PC-9 (cell line): ENCODE data around the gene TUBA4A. TPM values are rescaled to one million over a fixed set of nuclear protein-coding genes. Genes with fewer than 3 reads are reported as not detected.

Experiments
- BruUV-seq: library from RNA; stranded (reverse); fragments of 400-500 nt; replicated peaks from 2 replicates; lab custom pipeline; 2021; lab: Mats Ljungman, UMichigan
- CTCF ChIA-PET: fragments of 300-600 bp; sonication (Branson Sonifier 250); formaldehyde crosslinking; loops from one replicate; lab custom pipeline; 2022; ENCODE audit warnings: antibody characterized with exemption; lab: Charles Lee
- POLR2A ChIA-PET: fragments of 300-600 bp; sonication (Branson Sonifier 250); formaldehyde crosslinking; loops from one replicate; lab custom pipeline; 2022; ENCODE audit warnings: antibody characterized with exemption; ENCODE audit not compliant: unreplicated experiment; lab: Charles Lee
- DNase-seq, 2 experiments: peaks; one replicate each; pipeline versions ENCODE4 v3.0.0 to v3.0.0-alpha.2; 2015 to 2022; ENCODE audit warnings: mixed read lengths in 1 of 2
- H2AFZ ChIP-seq: fragments of 200-600 bp; sonication (generic); 2 replicates; pipeline ENCODE4 v1.8.1; 2017; ENCODE audit warnings: antibody characterized with exemption
- H3F3A ChIP-seq: fragments of 200-600 bp; sonication (generic); 2 replicates; pipeline ENCODE4 v1.8.1; 2017; ENCODE audit warnings: antibody characterized with exemption, mild to moderate bottlenecking, low read depth; ENCODE audit not compliant: insufficient read depth
- H3K27ac ChIP-seq: fragments of 200-600 bp; sonication (generic); 2 replicates; pipeline ENCODE4 v1.6.1; 2016; ENCODE audit warnings: mixed run types
- H3K27me3 ChIP-seq: fragments of 200-600 bp; sonication (generic); 2 replicates; pipeline ENCODE4 v1.6.1; 2016; ENCODE audit warnings: low read depth, mixed run types; ENCODE audit not compliant: insufficient read depth
- H3K36me3 ChIP-seq: fragments of 200-600 bp; sonication (generic); 2 replicates; pipeline ENCODE4 v1.6.1; 2016; ENCODE audit warnings: low read depth, mixed run types
- H3K4me1 ChIP-seq: fragments of 200-600 bp; sonication (generic); replicated peaks from 2 replicates; pipeline ENCODE4 v1.6.1; 2016; ENCODE audit warnings: mixed run types; ENCODE audit not compliant: insufficient read depth
- H3K4me2 ChIP-seq: fragments of 200-600 bp; sonication (generic); 2 replicates; pipeline ENCODE4 v1.6.1; 2017; ENCODE audit warnings: mixed run types
- H3K4me3 ChIP-seq: fragments of 200-600 bp; sonication (generic); 2 replicates; pipeline ENCODE4 v1.6.1; 2016; ENCODE audit warnings: mixed run types
- H3K79me2 ChIP-seq: fragments of 200-600 bp; sonication (generic); 2 replicates; pipeline ENCODE4 v1.6.1; 2017; ENCODE audit warnings: low read depth, mixed run types
- H3K9me2 ChIP-seq: fragments of 200-600 bp; sonication (generic); 2 replicates; pipeline ENCODE4 v1.8.1; 2017; ENCODE audit warnings: mild to moderate bottlenecking; ENCODE audit not compliant: insufficient read depth
- H3K9me3 ChIP-seq: fragments of 200-600 bp; sonication (generic); 2 replicates; pipeline ENCODE4 v1.8.1; 2016; ENCODE audit warnings: low read depth; ENCODE audit not compliant: insufficient read depth
- H4K20me1 ChIP-seq: fragments of 200-600 bp; sonication (generic); 2 replicates; pipeline ENCODE4 v1.8.1; 2017; ENCODE audit not compliant: insufficient read depth
- EZH2 ChIP-seq: fragments of 200-600 bp; sonication (generic); IDR thresholded peaks from 2 replicates; pipeline ENCODE4 v1.8.0; 2017; ENCODE audit warnings: antibody characterized with exemption, low read depth
- intact Hi-C: fragments of 100-400 bp; cut with micrococcal nuclease; formaldehyde crosslinking; loops from one replicate; pipeline ENCODE4 v1.10.0; 2022; ENCODE audit not compliant: unreplicated experiment
- total RNA-seq: library from RNA; stranded (reverse); gene quantifications from 2 replicates; pipeline ENCODE4 v1.2.3, GENCODE V29; 2021
- TF ChIP-seq, protein P1 (sequence below): fragments of 200-600 bp; sonication (generic); conservative IDR thresholded peaks from 2 replicates; pipeline ENCODE4 v1.6.1; 2017; ENCODE audit warnings: mixed run types, antibody characterized with exemption, mild to moderate bottlenecking, moderate library complexity

The TUBA4A gene
- total RNA-seq, 1 experiment from 2014 or later, result 157 TPM

DNA sequence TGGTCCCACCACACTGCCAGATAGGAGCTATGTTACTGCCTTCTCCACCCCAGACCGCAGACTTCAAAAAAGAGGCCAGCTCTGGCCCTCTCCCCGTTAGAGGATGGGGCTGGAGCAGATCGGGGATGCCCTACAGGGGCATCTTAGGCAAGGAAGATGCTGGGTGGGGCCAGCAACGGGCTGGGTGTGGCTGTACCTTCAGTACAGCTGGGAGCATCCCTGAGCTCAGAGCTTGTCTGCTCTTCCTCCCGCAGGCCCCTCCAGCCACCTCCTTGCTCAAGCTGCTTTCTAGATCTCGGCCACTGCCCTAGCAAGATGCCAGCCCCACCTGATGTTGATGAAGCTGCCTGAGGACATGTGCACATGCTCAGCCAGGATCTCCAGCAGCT lies 45.6 kb upstream of the TUBA4A start:
- Histone ChIP-seq H2AFZ (no peak overlapping the region), H3F3A (no peaks in the 10 kb centered on the region), H3K4me1 (no peaks in the 10 kb centered on the region; the same call in 1 of the 2 replicates), H3K27ac (no peak overlapping the region), H4K20me1 (no peaks in the 10 kb centered on the region), H3K79me2 (no peaks in the 10 kb centered on the region), H3K4me2 (no peak overlapping the region), H3K27me3 (peaks cover 54% of the 10 kb centered on the region), H3K36me3 (no peaks in the 10 kb centered on the region), H3K4me3 (no peak overlapping the region), H3K9me2 (no peaks in the 10 kb centered on the region), H3K9me3 (no peaks in the 10 kb centered on the region)
- no peak for DNase-seq
- POLR2A ChIA-PET, result no interaction called here
- intact Hi-C loops, result loop anchor here (5.0 kb wide), 2 partner anchors 88 to 233 kb away; partner anchors contain the start of gene DNPEP
- BruUV-seq, result no TSS peak
- CTCF ChIA-PET, result no interaction called here
- TF ChIP-seq, protein P1, sequence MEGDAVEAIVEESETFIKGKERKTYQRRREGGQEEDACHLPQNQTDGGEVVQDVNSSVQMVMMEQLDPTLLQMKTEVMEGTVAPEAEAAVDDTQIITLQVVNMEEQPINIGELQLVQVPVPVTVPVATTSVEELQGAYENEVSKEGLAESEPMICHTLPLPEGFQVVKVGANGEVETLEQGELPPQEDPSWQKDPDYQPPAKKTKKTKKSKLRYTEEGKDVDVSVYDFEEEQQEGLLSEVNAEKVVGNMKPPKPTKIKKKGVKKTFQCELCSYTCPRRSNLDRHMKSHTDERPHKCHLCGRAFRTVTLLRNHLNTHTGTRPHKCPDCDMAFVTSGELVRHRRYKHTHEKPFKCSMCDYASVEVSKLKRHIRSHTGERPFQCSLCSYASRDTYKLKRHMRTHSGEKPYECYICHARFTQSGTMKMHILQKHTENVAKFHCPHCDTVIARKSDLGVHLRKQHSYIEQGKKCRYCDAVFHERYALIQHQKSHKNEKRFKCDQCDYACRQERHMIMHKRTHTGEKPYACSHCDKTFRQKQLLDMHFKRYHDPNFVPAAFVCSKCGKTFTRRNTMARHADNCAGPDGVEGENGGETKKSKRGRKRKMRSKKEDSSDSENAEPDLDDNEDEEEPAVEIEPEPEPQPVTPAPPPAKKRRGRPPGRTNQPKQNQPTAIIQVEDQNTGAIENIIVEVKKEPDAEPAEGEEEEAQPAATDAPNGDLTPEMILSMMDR, result no peak
- no peak for TF ChIP-seq EZH2

DNA sequence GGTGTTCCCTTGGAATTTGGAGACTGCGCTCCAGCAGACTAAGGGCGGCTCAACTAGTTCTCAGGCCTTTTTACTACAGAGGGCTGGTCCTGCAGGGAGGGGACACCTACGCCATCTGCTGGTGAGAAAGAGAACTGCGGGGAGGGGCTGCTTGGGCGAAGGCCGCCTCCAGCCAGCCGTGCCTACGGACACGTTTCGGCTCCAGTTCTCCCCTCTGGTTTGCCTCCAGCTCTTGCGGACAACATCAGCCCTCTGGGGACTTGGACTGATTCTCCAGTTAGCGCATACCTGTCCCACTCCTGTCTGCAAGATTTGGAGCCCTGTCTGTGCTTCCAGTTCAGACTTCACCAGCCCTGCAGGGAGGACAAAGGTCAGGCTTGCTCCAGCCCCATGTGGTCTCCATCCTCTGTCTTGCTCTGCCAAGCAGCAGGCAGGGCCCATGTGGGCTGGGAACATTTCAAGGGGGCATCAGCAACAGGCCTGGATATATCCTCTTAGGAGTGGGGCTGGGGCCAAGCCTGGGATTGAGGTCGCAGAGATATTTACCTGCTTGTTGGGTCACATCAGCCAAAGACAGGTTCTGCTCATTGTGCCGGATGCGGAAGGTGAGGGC lies 45.1 kb upstream of the TUBA4A start:
- Histone ChIP-seq H3K4me2 (peak overlapping the region; percentile 54), H4K20me1 (no peaks in the 10 kb centered on the region), H3K9me3 (no peaks in the 10 kb centered on the region), H3K4me3 (no peak overlapping the region), H3K79me2 (no peaks in the 10 kb centered on the region), H3K4me1 (no peaks in the 10 kb centered on the region; the same call in 1 of the 2 replicates), H3K27me3 (peaks cover 49% of the 10 kb centered on the region), H3K9me2 (no peaks in the 10 kb centered on the region), H3F3A (no peaks in the 10 kb centered on the region), H3K36me3 (no peaks in the 10 kb centered on the region), H2AFZ (no peak overlapping the region), H3K27ac (no peak overlapping the region)
- ChIA-PET CTCF (no interaction called here), POLR2A (no interaction called here)
- intact Hi-C loops, result loop anchor here (1.0 to 5.0 kb wide), 4 partner anchors 88 to 233 kb away; partner anchors contain the start of genes DNPEP and NHEJ1
- TF ChIP-seq, protein P1, result peak; percentile 93
- no peak for TF ChIP-seq EZH2
- no TSS peak for BruUV-seq
- DNase-seq, result peak; percentile 48 to 89

DNA sequence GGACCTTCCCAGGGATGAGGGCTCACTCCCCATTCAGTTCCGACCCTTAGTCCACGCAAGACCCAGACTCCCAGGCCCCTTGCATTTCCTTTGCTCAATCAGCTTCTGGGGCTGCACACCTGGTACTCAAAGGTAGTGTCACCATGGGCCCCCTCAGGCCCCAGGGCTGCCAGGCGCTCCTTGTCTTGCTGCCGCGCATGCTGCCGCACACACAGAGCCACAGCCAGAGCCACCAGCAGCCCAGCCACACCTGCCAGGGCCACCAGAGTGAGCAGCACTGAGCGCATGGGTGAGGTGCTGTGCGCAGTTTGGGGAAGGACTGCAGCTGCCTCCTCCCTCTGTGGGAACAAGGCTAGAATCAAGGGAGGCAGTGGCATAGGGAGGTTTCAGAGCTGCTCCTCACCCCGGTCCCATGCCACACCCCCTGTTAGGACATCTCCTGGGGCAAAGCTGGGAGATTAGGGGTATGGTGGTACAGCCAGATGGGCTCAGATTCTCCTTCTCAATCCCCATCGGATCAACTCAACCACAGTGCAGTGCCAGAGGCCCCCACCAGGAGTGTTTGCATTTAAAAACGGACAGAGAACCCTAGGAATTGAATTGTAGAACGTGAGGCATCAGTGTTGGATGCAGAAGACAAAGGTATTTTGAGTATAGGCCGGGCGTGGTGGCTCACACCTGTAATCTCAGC lies 44.2 kb upstream of the TUBA4A start:
- intact Hi-C loops, result loop anchor here (1.0 to 5.0 kb wide), 4 partner anchors 89 to 234 kb away; partner anchors contain the start of genes DNPEP and NHEJ1
- ChIA-PET CTCF (no interaction called here), POLR2A (no interaction called here)
- Histone ChIP-seq H3K9me2 (no peaks in the 10 kb centered on the region), H3F3A (no peaks in the 10 kb centered on the region), H3K4me2 (no peak overlapping the region), H3K4me1 (no peaks in the 10 kb centered on the region; the same call in 1 of the 2 replicates), H3K9me3 (no peaks in the 10 kb centered on the region), H4K20me1 (no peaks in the 10 kb centered on the region), H3K36me3 (no peaks in the 10 kb centered on the region), H3K27ac (no peak overlapping the region), H2AFZ (no peak overlapping the region), H3K27me3 (peaks cover 40% of the 10 kb centered on the region), H3K4me3 (no peak overlapping the region), H3K79me2 (no peaks in the 10 kb centered on the region)
- TF ChIP-seq EZH2, result no peak
- TF ChIP-seq, protein P1, result no peak
- BruUV-seq, result no TSS peak
- DNase-seq, result no peak
